Measurements from ENCODE around the gene GRM1. TPM values are rescaled to one million over a fixed set of nuclear protein-coding genes. Genes with fewer than 3 reads are reported as not detected.

The GRM1 gene
- total RNA-seq, 1 donor from 2014 or later, result not detected

- no peaks in the 10 kb centered on the region for H3K36me3 Mint-ChIP-seq (ENCODE audit: low read depth)
- H3K4me1 Mint-ChIP-seq, result no peaks in the 10 kb centered on the region
- H3K9me3 Mint-ChIP-seq, result no peaks in the 10 kb centered on the region
- ATAC-seq (ENCODE audit: low read depth) (no peak), DNase-seq (no peak)
- ChIA-PET CTCF (no interaction called here), POLR2A (no interaction called here)
- H3K27ac Mint-ChIP-seq, result no peak overlapping the region
- H3K4me3 Mint-ChIP-seq, result no peak overlapping the region
- H3K27me3 Mint-ChIP-seq, result no peaks in the 10 kb centered on the region
- no peak for TF ChIP-seq CTCF (IDR thresholded peaks at IDR 0.05)
- intact Hi-C loops (cut with micrococcal nuclease), result no loop called here
These were observed 162.8 kb downstream of the GRM1 start for GRCh38 chr6:146191612-146192011.

- Mint-ChIP-seq H3K4me1 (no peaks in the 10 kb centered on the region), H3K9me3 (no peaks in the 10 kb centered on the region), H3K36me3 (ENCODE audit: low read depth) (no peaks in the 10 kb centered on the region), H3K4me3 (no peak overlapping the region), H3K27ac (no peak overlapping the region), H3K27me3 (no peaks in the 10 kb centered on the region)
- POLR2A ChIA-PET, result no interaction called here
- intact Hi-C loops (cut with micrococcal nuclease), result no loop called here
- no peak for ATAC-seq (ENCODE audit: low read depth)
- DNase-seq, result no peak
- TF ChIP-seq CTCF (IDR thresholded peaks at IDR 0.05), result no peak
- CTCF ChIA-PET, result no interaction called here
These were observed 165.6 kb downstream of the GRM1 start for GRCh38 chr6:146194434-146194833.

GRCh38 chr6:146200176-146200575, 171.3 kb downstream of the GRM1 start:
- Mint-ChIP-seq H3K9me3 (no peaks in the 10 kb centered on the region), H3K27ac (no peak overlapping the region), H3K4me3 (no peak overlapping the region), H3K4me1 (no peaks in the 10 kb centered on the region), H3K36me3 (ENCODE audit: low read depth) (no peaks in the 10 kb centered on the region), H3K27me3 (no peaks in the 10 kb centered on the region)
- TF ChIP-seq CTCF (IDR thresholded peaks at IDR 0.05), result no peak
- intact Hi-C loops (cut with micrococcal nuclease), result no loop called here
- no peak for ATAC-seq (ENCODE audit: low read depth)
- ChIA-PET POLR2A (no interaction called here), CTCF (no interaction called here)
- no peak for DNase-seq

GRCh38 chr6:146202570-146202969, 173.7 kb downstream of the GRM1 start:
- intact Hi-C loops (cut with micrococcal nuclease), result no loop called here
- Mint-ChIP-seq H3K27ac (no peak overlapping the region), H3K9me3 (no peaks in the 10 kb centered on the region), H3K27me3 (no peaks in the 10 kb centered on the region), H3K36me3 (ENCODE audit: low read depth) (no peaks in the 10 kb centered on the region), H3K4me1 (no peaks in the 10 kb centered on the region), H3K4me3 (no peak overlapping the region)
- no peak for TF ChIP-seq CTCF (IDR thresholded peaks at IDR 0.05)
- ChIA-PET POLR2A (no interaction called here), CTCF (no interaction called here)
- DNase-seq (no peak), ATAC-seq (ENCODE audit: low read depth) (no peak)

GRCh38 chr6:146209942-146210341, 181.1 kb downstream of the GRM1 start:
- DNase-seq, result no peak
- Mint-ChIP-seq H3K4me3 (no peak overlapping the region), H3K27ac (no peak overlapping the region), H3K36me3 (ENCODE audit: low read depth) (no peaks in the 10 kb centered on the region), H3K9me3 (no peaks in the 10 kb centered on the region), H3K4me1 (no peaks in the 10 kb centered on the region), H3K27me3 (no peaks in the 10 kb centered on the region)
- CTCF ChIA-PET, result no interaction called here
- TF ChIP-seq CTCF (IDR thresholded peaks at IDR 0.05), result no peak
- intact Hi-C loops (cut with micrococcal nuclease), result no loop called here
- POLR2A ChIA-PET, result no interaction called here
- no peak for ATAC-seq (ENCODE audit: low read depth)
